ENCODE measurements around the gene INO80. TPM values are rescaled to one million over a fixed set of nuclear protein-coding genes. Genes with fewer than 3 reads are reported as not detected.
"Not testable (repeated sequence)": the region's sequence is repeated elsewhere in the genome, so short reads cannot be mapped to it uniquely, and the experiment has no call there.

The INO80 gene
- total RNA-seq, 1 donor = 24.9 TPM

- H3K4me3 ChIP-seq (ENCODE audit: low read depth, low read length) = no peak overlapping the region
- DNase-seq (ENCODE audit: low read depth) = no peak
- no peak for TF ChIP-seq CTCF (IDR thresholded peaks at IDR 0.05; ENCODE audit: insufficient read depth, low read length)
Observed at GRCh38 chr15:41151451-41152005, 35.4 kb upstream of the INO80 start.

DNA sequence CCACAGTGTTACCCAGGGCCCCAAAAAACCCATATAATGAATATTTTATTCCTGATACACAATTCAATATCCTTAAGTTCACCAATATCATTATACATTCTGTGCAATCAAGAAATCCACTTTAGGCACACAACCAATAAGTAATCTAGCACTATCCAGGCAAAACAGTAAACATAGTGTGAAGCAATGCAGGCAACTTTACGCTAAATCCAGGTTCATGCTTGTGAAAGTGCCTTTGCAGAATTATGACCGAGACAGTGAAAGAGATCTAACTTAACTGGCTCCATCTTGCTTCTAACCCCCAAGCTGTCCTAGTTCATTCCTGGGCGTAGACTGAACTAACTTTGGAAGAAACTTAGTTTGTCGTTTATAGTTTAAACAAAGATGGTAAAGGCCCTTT, 34.2 kb upstream of the INO80 start:
- no peak overlapping the region for H3K4me3 ChIP-seq (ENCODE audit: low read depth, low read length)
- TF ChIP-seq CTCF (IDR thresholded peaks at IDR 0.05; ENCODE audit: insufficient read depth, low read length) = no peak
- peak; percentile 3 for DNase-seq (ENCODE audit: low read depth)

DNA sequence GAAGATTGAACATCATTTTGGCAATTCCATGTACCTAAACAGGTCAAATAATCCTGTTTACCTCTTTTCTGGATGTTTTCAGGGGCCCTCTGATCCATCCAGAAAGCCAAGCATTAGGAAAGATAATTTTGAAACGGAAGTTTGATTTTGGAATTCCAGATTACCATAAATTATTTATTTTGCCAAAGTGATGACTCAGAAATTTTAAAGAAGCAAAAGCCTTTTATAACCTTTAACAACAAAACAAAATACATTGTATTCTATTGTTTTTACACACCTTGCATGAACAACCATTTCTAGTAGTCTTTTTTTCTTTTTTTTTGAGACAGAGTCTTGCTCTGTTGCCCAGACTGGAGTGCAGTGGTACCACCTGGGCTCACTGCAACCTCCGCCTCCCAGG, 32.0 kb upstream of the INO80 start:
- no peak for DNase-seq (ENCODE audit: low read depth)
- TF ChIP-seq CTCF (IDR thresholded peaks at IDR 0.05; ENCODE audit: insufficient read depth, low read length) = no peak
- H3K4me3 ChIP-seq (ENCODE audit: low read depth, low read length) = no peak overlapping the region

GRCh38 chr15:41139619-41140018, 23.5 kb upstream of the INO80 start:
- no peak for TF ChIP-seq CTCF (IDR thresholded peaks at IDR 0.05; ENCODE audit: insufficient read depth, low read length)
- no peak overlapping the region for H3K4me3 ChIP-seq (ENCODE audit: low read depth, low read length)
- no peak for DNase-seq (ENCODE audit: low read depth)

DNA sequence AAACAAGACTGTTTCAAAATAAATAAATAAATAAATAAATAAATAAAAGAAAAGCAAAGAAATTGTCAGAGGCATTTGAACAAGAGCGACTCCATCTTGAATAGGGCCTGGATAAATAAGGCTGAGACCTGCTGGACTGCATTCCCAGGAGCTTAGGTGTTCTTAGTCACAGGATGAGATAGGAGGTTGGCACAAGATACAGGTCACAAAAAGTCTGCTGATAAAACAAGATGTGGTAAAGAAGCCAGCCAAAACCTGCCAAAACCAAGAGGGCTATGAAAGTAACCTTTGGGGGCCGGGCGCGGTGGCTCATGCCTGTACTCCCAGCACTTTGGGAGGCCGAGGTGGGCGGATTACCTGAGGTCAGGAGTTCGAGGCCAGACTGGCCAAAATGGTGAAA, 23.0 kb upstream of the INO80 start:
- DNase-seq (ENCODE audit: low read depth); H3K4me3 ChIP-seq (ENCODE audit: low read depth, low read length): not testable (repeated sequence)

GRCh38 chr15:41135580-41135979, 19.5 kb upstream of the INO80 start:
- H3K4me3 ChIP-seq (ENCODE audit: low read depth, low read length); DNase-seq (ENCODE audit: low read depth): not testable (repeated sequence)

DNA sequence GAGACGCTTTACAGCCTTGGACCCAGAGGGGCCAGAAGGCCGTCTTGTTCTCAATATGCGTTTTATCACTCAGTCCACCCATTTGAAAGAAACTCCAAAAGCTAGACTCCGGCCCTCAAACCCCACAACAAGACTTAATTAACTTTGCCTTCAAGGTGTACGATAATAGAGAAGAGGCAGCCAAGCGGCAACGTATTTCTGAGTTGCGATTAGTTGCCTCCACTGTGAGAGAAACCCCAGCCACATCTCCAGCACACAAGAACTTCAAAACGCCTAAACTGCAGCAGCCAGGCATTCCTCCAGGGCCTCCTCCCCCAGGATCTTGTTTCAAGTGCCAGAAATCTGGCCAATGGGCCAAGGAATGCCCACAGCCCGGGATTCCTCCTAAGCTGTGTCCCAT, 17.4 kb upstream of the INO80 start:
- TF ChIP-seq CTCF (IDR thresholded peaks at IDR 0.05; ENCODE audit: insufficient read depth, low read length) = no peak
- DNase-seq (ENCODE audit: low read depth) = no peak
- no peak overlapping the region for H3K4me3 ChIP-seq (ENCODE audit: low read depth, low read length)

GRCh38 chr15:41132094-41132493, 16.0 kb upstream of the INO80 start:
- not testable (repeated sequence) for DNase-seq (ENCODE audit: low read depth); H3K4me3 ChIP-seq (ENCODE audit: low read depth, low read length)
